Vagina (tissue), 2 donors: ENCODE measurements around the gene SH3BGRL2.

Experiments used
- POLR2A ChIP-seq, 2 donors: fragments of 450-650 bp; IDR thresholded peaks; one replicate each; pipeline ENCODE4 v1.6.1; 2017; ENCODE audit warnings: antibody characterized with exemption in 2 of 2, mild to moderate bottlenecking in 2 of 2, moderate library complexity in 2 of 2
- TF ChIP-seq, protein P1 (sequence below), 3 experiments: fragments of 450-650 bp in 2 of 3; fragments of 200-600 bp in 1 of 3; sonication (generic) in 1 of 3; IDR thresholded peaks; one replicate each; pipeline ENCODE4 v1.5.1; 2017 to 2019; ENCODE audit warnings: antibody characterized with exemption in 3 of 3, mild to moderate bottlenecking in 2 of 3, moderate library complexity in 2 of 3

DNA sequence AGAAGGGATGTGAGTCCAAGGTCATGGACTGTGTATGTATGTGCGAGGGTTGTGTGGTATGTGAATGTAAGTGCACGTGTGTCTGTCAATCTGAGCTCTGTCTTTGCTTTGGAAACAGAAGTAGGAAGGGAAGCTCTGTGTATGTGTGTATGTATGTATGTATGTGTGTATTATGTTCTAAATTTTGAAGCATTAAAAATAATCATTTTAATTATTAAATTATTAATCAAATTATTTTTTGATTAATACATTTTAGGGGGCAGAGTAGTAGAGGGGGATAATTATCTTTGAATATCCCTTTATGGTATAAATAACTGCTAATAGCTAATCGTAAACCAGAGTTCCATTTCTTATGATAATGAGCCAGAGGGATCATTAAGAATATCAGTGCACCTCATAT is 42.8 kb downstream of the SH3BGRL2 start:
- TF ChIP-seq, protein P1, sequence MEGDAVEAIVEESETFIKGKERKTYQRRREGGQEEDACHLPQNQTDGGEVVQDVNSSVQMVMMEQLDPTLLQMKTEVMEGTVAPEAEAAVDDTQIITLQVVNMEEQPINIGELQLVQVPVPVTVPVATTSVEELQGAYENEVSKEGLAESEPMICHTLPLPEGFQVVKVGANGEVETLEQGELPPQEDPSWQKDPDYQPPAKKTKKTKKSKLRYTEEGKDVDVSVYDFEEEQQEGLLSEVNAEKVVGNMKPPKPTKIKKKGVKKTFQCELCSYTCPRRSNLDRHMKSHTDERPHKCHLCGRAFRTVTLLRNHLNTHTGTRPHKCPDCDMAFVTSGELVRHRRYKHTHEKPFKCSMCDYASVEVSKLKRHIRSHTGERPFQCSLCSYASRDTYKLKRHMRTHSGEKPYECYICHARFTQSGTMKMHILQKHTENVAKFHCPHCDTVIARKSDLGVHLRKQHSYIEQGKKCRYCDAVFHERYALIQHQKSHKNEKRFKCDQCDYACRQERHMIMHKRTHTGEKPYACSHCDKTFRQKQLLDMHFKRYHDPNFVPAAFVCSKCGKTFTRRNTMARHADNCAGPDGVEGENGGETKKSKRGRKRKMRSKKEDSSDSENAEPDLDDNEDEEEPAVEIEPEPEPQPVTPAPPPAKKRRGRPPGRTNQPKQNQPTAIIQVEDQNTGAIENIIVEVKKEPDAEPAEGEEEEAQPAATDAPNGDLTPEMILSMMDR (IDR thresholded peaks at IDR 0.05) = no peak
- TF ChIP-seq POLR2A (IDR thresholded peaks at IDR 0.05) = no peak
